ENCODE data around the gene RAMP2.
"Not testable (repeated sequence)": the region's sequence is repeated elsewhere in the genome, so short reads cannot be mapped to it uniquely, and the experiment has no call there.

Gene RAMP2, protein sequence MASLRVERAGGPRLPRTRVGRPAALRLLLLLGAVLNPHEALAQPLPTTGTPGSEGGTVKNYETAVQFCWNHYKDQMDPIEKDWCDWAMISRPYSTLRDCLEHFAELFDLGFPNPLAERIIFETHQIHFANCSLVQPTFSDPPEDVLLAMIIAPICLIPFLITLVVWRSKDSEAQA

DNA sequence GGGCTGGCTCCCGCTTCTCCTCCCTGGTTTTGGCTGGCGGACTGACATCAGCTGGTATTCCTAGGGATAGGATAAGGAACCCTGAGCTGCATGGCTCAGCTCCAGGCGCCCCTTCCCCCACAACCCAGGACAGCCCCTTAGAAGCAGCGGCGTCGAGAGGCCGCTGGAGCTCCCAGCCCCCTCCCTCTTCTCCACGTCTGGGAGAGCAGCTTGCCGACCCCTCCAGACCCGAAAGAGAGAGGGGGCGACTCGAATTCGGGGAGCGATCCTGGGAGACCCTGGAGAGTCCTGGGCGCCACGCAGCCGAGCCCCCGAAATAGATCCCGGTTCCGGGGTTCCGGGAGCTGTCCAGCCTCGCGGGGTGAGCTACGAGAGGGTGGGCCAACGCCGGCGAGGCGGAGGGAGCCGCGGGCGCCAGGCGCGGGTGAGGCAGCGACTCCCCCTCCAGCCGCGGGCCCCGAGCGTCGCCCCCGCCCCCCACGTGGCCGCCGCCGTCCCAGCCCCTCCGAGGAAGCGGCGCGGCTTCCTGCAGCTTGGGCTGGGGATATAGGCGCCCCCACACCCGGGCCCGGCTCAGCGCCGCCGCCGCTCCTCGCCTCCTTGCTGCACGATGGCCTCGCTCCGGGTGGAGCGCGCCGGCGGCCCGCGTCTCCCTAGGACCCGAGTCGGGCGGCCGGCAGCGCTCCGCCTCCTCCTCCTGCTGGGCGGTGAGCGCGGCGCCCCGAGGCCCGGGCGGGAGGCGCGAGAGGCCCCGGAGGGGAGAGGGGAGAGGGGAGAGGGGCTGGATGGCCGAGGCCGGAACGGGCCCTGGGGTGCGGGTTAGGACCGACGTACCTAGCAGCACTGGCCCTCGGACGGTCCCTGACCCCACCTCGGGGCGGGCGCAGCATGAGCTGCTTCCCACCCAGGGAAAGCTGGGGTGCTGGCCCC is at the start of gene RAMP2:
Gene RAMP2 (plus strand): TSS at position 576 of the 930 bp plus-strand sequence. CDS start 35 bp downstream, at position 611.
- DNase-seq = no peak

DNA sequence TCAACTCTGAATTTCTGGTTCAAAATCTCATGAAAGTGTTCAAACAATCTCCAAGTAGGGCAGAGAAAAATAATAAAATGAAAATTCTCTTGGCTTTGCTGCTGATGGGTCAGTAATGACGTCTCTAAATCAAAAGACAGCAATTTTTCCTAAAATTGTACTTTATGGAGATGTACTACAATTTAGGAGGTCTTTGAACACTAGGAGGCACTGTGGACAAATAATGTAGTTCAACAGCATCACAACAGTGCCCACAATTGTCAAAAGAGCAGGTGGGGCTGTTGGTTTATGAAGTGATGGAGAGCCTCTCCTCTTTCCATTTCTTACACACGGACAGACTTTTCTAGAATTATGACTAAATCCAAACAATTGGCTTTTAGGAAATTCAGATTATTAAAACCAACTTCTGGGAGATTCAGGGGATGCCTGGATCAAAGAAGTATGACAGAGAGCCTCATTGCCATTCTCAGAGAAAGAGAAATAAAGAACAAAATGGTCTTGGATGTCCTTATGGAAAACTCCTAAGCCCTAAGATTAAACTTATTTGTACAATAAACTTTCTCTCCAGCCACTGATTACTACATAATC is 39.9 kb upstream of the RAMP2 start:
- DNase-seq = peak; percentile 15

DNA sequence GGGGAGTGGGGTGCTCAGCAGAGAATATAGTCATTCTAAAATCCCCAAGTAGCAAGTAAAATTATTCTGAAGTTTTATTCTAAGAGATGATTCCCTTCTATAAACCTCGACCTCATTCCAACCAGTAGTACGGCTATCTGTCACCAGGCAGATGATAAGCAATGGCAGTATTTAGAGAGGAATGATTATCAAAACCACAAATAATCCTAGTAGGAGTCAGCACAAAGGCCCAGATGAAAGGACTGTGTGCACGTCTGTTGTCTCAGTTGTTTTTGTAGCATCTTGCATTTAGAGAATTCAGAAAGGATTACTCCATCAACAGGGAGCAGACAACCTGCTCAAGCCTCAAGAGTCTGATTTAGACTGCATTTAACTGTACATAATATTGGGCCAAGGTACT is 37.4 kb upstream of the RAMP2 start:
- DNase-seq = no peak

DNA sequence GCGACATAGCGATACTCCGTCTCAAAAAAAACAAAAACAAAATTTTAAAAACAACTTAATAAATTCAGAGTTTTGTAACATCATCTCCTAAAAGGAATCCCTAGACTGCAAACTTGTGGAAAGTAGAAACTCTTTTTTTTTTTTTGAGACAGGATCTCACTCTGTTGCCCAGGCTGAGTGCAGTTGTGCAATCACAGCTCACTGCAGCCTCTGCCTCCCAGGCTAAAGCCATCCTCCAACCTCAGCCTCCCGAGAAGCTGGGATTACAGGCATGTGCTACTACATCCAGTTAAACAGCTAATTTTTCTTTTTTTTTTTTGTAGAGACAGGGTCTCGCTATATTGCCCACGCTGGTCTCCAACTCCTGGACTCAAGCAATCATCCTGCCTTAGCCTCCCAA is 35.9 kb upstream of the RAMP2 start:
- DNase-seq = no peak

DNA sequence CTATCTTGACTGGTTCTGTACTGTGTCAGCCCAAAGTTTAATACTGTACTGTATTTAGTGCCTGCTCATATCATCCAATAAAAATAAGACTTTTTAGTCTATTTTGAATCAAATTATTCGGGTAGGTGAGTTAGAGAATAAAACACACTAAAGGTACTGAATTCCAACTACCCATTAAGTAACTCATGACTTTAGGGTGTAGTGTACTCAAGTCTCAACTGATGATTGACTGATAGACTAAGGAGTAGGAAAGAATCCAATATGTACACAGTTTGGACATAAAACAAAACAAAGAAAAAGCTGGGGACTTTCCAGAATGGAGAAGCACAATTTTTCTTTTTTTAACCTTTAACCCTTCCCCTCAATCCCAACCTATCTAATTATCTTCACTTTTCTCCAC is 20.3 kb upstream of the RAMP2 start:
- DNase-seq = no peak

DNA sequence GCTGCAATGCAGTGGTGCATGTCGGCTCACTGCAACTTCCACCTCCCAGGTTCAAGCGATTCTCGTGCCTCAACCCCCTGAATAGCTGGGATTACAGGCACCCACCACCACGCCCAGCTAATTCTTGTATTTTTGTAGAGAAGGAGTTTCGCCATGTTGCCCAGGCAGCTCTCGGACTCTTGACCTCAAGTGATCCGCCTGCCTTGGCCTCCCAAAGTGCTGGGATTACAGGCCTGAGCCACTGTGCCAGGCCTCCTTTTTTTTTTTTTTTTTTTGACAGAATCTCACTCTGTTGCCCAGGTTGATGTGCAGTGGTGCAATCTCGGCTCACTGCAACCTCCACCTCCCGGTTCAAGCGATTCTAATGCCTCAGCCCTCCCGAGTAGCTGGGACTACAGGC is 18.1 kb upstream of the RAMP2 start:
- not testable (repeated sequence) for DNase-seq

DNA sequence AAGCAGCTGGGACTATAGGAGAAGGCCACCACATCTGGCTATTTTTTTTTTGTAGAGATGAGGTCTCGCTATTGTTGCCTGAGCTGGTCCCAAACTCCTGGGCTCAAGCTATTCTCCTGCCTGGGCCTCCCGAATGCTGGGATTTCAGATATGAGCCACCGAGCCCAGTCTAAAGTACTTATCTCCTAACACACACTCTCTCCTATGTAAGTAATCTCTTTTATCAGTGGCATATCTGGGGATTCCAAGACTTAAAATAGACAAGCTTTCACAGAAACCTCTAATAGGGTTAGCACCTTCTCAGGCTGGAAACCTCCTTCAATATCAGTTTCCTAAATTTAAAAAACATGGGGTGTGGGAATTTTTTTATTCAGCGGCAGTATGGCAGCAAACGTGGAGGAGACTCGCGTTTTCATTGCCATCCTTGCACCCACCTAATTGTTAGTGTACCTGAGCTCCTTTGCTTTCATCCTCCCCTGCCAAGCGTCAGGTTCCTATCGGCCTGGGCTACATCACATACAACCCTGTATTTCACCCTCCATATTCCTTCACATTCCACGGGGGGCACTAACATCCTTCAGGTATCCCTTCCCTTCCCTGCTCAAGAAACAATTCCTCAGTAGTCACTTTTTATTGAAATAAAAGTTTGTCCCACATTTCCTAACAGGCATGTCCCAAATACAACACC is 17.3 kb upstream of the RAMP2 start:
- no peak for DNase-seq

DNA sequence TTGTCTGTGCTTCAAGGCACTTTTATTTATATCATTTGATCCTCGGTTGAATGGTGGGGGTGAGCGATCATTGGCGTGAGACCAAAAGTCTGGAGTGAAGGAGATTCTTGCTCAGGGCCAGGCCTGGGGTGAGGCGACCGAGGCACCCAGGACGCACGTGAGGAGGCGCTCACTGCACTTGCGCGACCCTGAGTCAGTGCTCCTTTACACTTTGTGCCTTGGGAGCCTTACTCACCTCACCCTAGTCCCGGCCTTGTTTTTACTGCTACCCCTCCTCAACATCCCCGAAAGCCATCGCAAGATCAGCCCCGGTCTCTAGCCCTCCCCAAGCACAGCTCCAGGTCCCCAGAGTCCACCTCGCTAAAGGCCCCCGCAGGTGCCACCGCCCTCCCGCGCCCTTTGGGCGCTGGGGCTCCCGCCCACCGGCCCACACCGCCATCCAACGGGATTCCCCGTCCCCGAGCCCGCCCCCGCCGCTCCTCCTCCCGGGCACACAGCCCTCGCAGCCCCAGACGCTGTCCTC is 16.7 kb upstream of the RAMP2 start:
- DNase-seq = peak; percentile 67

DNA sequence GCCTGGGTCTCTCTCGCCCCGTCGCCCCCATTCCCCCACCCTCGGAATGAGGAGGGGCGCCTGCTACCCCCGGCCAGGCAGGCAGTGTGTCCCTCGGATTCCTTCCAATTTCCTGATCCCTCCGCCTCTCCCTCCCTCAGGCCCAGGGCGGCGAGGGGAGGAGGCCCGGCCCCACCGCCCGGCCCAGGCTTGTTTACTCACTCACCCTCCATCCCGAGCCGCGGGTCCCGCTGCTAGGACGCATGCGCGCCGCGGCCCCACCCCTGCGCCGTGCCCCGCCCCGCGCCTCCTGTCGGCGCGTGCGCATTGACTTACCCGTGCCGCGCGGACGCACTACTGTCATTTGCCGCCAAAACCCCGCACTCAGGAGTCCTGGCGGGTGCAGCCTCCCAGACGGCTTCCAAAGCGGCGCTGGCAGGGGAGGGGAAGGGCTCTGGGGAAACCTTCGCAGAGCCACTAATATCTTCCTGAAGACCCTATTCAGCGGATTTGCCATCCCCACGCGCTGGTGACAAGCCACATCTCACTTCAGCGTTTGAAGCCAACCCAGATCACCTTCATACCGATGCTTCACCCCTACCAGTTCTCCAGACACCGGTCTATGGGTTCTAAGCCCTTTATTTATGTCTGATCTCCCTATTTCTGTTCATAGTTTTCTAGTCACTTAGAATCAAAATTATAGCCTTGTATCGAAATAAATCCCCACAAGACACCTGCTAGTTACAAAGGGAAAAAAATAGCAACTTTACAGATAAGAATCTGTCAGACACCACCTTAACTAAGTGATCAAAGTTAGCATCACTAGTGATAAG is 16.0 kb upstream of the RAMP2 start, which contains the start of gene EZH1:
Gene EZH1 (minus strand): TSS at position 235 of the 812 bp plus-strand sequence. CDS start 16,099 bp downstream, outside the sequence.
- peak; percentile 93 for DNase-seq

DNA sequence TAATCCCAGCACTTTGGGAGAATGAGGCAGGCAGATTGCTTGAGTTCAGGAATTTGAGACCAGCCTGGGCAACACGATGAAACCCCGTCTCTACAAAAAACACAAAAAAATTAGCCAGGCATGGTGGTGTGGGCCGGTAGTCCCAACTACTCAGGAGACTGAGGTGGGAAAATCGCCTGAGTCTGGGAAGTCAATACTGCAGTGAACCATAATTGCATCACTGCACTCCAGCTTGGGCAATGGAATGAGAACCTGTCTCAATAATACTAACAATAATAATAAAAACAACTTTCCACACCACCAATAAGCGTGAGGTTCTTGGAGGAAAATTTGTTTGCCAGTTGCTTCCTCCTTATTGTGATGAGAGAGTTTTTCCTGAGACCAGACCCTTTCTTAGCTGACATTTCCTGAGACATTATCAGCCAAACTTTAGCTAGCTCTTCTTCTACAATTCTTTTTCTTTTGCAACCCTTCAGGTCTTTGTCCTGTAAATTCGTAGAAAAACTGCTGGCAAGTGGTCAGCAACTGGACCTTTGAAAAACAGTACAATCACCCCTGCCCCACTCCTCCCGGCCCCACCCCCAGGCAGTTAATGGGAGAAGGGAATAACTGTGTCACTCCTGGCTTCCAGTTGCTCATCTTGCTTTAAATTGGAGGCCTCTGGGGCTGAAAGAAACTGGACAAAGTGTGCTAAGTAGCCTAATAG is 12.7 kb upstream of the RAMP2 start:
- DNase-seq = no peak

DNA sequence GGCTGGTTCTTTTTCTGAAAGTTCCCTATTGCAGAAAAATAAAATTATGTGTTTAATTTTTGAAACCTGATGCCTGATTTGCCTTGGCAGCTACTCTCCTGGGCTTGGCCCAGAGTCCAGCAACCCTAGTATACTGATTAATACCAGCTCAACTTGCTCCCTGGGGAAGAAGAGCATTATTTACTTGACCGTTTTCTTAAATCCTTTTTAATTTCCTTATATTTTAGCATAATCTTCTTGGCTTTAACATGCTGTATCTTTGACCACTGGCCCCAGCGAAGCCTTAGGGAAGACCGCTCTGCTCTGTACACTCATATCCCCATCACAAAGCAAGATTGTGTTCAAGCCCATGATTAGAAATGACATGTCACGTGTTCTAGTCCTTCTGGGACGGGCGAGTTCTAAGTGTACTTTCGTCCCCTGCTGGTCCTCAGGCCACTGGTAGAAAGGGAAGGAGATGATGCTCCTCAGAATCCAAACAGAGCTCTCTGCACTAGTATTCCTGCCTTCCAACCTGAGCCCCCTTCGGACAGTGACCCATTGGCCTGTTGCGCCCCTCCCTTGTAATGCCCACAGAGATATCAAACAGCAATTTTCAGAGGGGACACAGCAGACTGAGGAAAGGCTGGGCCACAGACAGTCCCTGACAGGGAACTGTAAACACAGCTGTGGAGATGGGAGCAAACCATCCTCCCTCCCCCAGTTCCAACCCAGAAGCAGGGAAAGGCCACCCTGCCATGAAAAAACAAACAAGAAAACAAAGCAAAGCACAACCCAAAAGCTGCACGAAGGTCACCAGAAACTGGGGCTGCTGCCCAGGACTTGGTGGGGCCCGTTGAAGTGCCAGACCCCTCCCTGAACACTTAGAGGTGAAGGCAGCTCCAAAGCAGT is 11.9 kb upstream of the RAMP2 start:
- DNase-seq = no peak

DNA sequence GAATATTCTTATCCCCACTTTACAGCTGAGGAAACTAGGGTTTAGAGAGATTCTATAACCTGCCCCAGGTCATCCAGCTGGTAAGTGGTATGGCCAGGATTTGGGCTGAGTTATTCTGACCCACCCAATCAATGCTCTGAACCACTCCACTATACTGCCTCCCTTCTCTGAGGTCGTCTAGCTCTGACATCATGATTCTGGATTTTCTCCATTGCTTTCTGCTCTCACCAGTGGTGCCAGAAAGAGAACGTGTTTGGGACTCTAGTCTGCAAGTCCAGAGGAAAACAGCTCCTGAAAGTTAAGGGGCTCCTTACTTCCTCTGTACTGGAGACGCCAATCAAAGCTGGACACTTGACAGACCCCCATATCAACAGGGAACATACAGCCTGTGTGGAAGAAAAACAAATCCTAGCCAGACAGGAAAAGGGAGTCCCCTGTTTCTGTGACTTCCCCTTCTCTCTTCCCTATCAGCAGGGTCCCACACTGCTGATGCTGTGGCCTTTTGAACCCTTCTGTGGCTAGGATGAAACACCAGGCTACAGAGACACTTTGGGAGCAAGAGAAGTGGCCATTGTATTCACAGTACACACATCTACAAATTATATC is 10.2 kb upstream of the RAMP2 start:
- peak; percentile 71 for DNase-seq

DNA sequence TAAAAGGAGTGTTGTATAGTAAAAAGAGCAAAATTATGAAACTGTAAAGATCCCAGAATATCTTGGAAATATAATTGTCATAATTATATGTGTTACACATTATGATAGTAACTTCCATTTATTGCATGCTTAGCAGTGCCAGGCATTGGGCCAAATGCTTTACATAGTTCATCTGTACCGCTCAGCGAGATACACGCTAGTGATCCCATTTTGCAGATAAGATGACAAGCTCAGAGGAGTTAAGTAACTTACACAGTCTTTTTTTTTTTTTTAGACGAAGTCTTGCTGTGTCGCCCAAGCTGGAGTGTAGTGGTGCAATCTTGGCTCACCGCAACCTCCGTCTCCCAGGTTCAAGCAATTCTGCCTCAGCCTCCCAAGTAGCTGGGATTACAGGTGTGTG is 9.4 kb upstream of the RAMP2 start:
- no peak for DNase-seq

DNA sequence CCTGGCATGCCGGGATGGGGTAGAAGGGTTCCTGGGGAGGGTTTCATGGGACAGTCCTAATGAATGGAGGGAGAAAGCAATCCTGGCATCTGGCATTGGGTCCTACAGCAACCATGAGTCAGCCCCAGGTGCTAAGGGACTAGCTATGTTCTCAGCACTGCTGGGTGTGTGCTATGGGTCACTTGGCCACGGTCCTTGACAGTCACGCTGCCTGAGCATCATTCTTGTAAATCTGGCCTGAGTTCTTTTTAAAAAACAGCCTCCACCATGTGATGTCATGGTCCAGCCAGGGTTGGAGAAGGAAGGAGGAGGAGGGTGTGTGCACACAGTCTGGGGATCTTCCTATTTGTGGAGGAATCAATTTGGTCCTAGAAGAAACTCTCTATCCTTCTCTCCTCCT is 6.2 kb upstream of the RAMP2 start:
- no peak for DNase-seq

DNA sequence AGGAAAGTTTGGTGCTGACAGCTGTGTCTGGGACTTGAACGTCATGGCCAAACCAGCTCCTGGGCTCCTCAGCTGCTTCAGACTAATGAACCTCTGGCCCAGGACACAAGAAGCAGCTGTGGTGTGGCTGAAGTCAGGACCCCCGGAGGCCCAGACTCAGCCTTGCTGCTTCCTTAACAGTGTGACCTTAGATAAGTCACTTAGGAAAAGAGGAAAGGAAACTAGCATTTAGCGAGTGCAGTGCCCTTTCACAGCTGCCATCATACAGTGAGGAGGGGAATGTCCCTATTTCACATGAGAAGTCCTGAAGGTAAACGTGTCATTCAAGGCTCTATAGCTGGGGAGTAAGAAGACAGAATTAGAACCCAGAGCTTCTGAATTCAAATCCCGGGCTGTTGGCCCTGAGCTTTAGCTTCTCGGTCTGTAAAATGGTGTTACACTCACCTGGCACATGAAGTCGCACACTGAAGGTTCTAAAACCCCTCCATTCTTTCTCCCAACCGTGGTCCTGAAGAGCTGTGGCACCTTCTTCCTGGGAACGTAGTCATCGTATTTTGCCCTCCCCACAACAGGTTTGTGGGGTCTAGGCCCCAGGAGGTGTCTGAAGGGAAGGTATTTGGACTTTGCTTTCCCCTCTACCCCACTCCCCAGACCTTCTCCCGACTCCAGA is 910 bp upstream of the RAMP2 start:
- DNase-seq = no peak

DNA sequence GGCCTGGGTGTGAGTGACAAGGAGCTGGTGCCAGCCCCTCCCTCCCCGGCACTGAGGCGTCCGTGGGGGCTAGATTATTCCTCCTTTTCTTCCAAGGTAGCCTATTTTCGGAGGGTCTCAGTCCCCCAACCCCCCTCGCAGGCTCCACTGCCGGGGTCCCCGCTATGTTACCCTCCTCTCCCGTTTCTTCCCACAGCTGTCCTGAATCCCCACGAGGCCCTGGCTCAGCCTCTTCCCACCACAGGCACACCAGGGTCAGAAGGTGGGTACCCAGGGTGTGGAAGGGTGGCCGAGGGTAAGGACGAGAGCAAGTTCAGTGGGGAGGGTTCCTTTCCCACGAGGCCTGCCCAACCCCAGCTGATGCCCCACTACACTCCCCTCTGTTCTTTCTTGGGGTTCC is 611 bp downstream of the RAMP2 start:
- no peak for DNase-seq

DNA sequence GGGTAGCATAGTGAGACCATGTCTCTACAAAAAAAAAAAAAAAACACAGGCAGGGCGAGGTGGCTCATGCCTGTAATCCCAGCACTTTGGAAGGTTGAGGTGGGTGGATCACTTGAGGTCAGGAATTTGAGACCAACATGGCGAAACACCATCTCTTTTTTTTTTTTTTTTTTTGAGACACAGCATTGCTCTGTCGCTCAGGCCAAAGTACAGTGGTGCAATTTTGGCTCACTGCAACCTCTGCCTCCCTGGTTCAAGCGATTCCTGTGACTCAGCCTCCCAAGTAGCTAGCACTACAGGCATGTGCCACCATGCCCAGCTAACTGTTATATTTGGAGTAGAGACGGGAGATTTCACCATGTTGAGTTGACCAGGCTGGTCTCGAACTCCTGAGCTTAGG is 5.1 kb downstream of the RAMP2 start:
- no peak for DNase-seq

DNA sequence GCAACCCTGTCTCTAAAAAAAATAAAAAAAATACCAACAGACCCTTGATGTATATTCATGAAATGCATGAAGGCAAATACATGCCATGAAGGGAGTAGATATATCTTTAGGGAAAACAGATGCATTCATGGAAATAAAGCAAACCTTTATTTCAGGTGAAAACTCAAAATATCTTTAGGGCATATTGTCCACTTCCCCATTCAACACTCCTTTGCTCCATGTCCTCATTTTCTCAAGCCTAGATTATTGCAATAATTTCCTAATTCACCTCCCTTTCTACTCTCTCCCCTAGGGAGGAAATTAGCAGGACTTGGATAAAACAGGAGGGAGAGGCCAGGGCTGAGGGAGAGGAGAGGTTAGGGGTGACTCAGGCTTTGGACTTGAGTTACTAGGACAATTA is 6.5 kb downstream of the RAMP2 start:
- DNase-seq = no peak

DNA sequence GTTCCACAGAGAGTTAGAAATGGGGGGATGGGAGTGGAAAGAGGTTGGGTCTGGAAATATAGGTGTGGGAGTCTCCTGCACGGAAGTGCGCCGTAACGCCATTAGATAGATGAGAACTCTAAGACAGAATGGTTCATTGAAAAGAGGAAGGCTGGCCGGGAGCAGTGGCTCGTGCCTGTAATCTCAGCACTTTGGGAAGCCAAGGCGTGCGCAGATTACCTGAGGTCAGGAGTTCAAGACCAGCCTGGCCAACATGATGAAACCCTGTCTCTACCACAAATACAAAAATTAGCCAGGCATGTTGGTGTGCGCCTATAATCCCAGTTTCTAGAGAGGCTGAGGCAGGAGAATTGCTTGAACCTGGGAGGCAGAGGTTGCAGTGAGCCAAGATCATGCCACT is 7.0 kb downstream of the RAMP2 start:
- DNase-seq = not testable (repeated sequence)

All from GDM1 (cell line).